Naive B cell (primary cell): Measurements from ENCODE around the gene TRIM72. TPM values are rescaled to one million over a fixed set of nuclear protein-coding genes. Genes with fewer than 3 reads are reported as not detected.
"Not testable (repeated sequence)": the region's sequence is repeated elsewhere in the genome, so short reads cannot be mapped to it uniquely, and the experiment has no call there.

Experiments
- ATAC-seq, 2 donors: fragments of 150-1000 bp; cut with Tn5 transposase; 2 replicates each; pipeline ENCODE4 v1.10.0; 2021; ENCODE audit warnings: low read depth in 2 of 2, mild to moderate bottlenecking in 2 of 2, moderate library complexity in 2 of 2
- DNase-seq: peaks from one replicate; pipeline ENCODE4 v3.0.0; 2022
- H3K27ac Mint-ChIP-seq, 6 donors: one replicate each; pipeline ENCODE4 v1.8.0; 2020 to 2022; ENCODE audit warnings: mild to moderate bottlenecking in 6 of 6, mixed read lengths in 6 of 6, moderate library complexity in 5 of 6, inconsistent platforms in 2 of 6
- H3K27me3 Mint-ChIP-seq, 3 donors: one replicate each; pipeline ENCODE4 v1.8.0; 2021 to 2022; ENCODE audit warnings: mixed read lengths in 3 of 3, mild to moderate bottlenecking in 1 of 3
- H3K36me3 Mint-ChIP-seq, 2 donors: one replicate each; pipeline ENCODE4 v1.8.0; 2020 to 2022; ENCODE audit warnings: mixed read lengths in 2 of 2, inconsistent platforms in 1 of 2, mild to moderate bottlenecking in 1 of 2
- H3K4me1 Mint-ChIP-seq, 3 donors: one replicate each; pipeline ENCODE4 v1.8.0; 2020 to 2022; ENCODE audit warnings: mixed read lengths in 3 of 3, inconsistent platforms in 1 of 3, mild to moderate bottlenecking in 1 of 3, moderate library complexity in 1 of 3
- H3K4me3 Mint-ChIP-seq, 8 donors: one replicate each; pipeline ENCODE4 v1.8.0; 2020 to 2022; ENCODE audit warnings: mild to moderate bottlenecking in 8 of 8, mixed read lengths in 8 of 8, moderate library complexity in 8 of 8, inconsistent platforms in 2 of 8
- H3K9me3 Mint-ChIP-seq, 7 donors: one replicate each; pipeline ENCODE4 v1.8.0; 2020 to 2022; ENCODE audit warnings: mixed read lengths in 7 of 7, mild to moderate bottlenecking in 5 of 7, inconsistent platforms in 2 of 7, moderate library complexity in 1 of 7
- polyA plus RNA-seq, 6 donors: library from polyadenylated mRNA; unstranded; fragments of 300-500 nt; fragmentation: Illumina TruSeq; gene quantifications; one replicate each; pipeline ENCODE4 v1.2.3, GENCODE V29; 2021; ENCODE audit warnings: low read depth in 6 of 6

TRIM72 gene
- polyA plus RNA-seq, 6 donors from 2014 or later = not detected

GRCh38 chr16:31194898-31195297, 19.0 kb upstream of the TRIM72 start:
- Mint-ChIP-seq H3K4me1 (peaks cover 38 to 58% (median 39%) of the 10 kb centered on the region in 3 donors), H3K4me3 (peak overlapping the region in 1 of 8 donors; percentile 55), H3K27ac (peak overlapping the region in 1 of 6 donors; percentile 54), H3K27me3 (no peaks in the 10 kb centered on the region), H3K9me3 (no peaks in the 10 kb centered on the region), H3K36me3 (peaks cover 22 to 27% of the 10 kb centered on the region in 2 donors)
- ATAC-seq = no peak
- no peak for DNase-seq

GRCh38 chr16:31195861-31196260, 18.1 kb upstream of the TRIM72 start:
- not testable (repeated sequence) for H3K4me3 Mint-ChIP-seq, DNase-seq, ATAC-seq, H3K9me3 Mint-ChIP-seq, H3K27me3 Mint-ChIP-seq
- Mint-ChIP-seq H3K27ac (peak overlapping the region in 1 of 6 donors; percentile 24), H3K4me1 (peaks cover 35 to 65% (median 37%) of the 10 kb centered on the region in 3 donors), H3K36me3 (peaks cover 15 to 18% of the 10 kb centered on the region in 2 donors)

GRCh38 chr16:31196324-31197088, 17.4 kb upstream of the TRIM72 start:
- H3K36me3 Mint-ChIP-seq = peaks cover 11 to 13% of the 10 kb centered on the region in 2 donors
- no peak for ATAC-seq
- peaks cover 37 to 68% (median 40%) of the 10 kb centered on the region in 3 donors for H3K4me1 Mint-ChIP-seq
- no peaks in the 10 kb centered on the region for H3K9me3 Mint-ChIP-seq
- H3K4me3 Mint-ChIP-seq = no peak overlapping the region
- no peaks in the 10 kb centered on the region for H3K27me3 Mint-ChIP-seq
- H3K27ac Mint-ChIP-seq = no peak overlapping the region
- no peak for DNase-seq

- H3K4me3 Mint-ChIP-seq = peak overlapping the region in 1 of 8 donors; percentile 91
- H3K4me1 Mint-ChIP-seq = peaks cover 39 to 67% (median 43%) of the 10 kb centered on the region in 3 donors
- no peaks in the 10 kb centered on the region for H3K9me3 Mint-ChIP-seq
- H3K27me3 Mint-ChIP-seq = no peaks in the 10 kb centered on the region
- H3K36me3 Mint-ChIP-seq = peaks cover 4 to 6% of the 10 kb centered on the region in 2 donors
- DNase-seq (no peak), ATAC-seq (no peak)
- peak overlapping the region in 2 of 6 donors; percentile 28 to 43 for H3K27ac Mint-ChIP-seq
These were observed 15.6 kb upstream of the TRIM72 start for GRCh38 chr16:31198207-31198882.

- Mint-ChIP-seq H3K27me3 (no peaks in the 10 kb centered on the region), H3K4me1 (peaks cover 40 to 73% (median 48%) of the 10 kb centered on the region in 3 donors), H3K36me3 (no peaks in the 10 kb centered on the region), H3K27ac (peak overlapping the region in 2 of 6 donors; percentile 7 to 86), H3K4me3 (peak overlapping the region in 6 of 8 donors; percentile 2 to 95 (median 60)), H3K9me3 (no peaks in the 10 kb centered on the region)
- no peak for ATAC-seq
- DNase-seq = no peak
These were observed 14.4 kb upstream of the TRIM72 start for GRCh38 chr16:31199430-31200041.

GRCh38 chr16:31200111-31200510, 13.8 kb upstream of the TRIM72 start:
- H3K9me3 Mint-ChIP-seq, DNase-seq, ATAC-seq, H3K36me3 Mint-ChIP-seq, H3K27me3 Mint-ChIP-seq: not testable (repeated sequence)
- H3K4me1 Mint-ChIP-seq = peaks cover 45 to 74% (median 54%) of the 10 kb centered on the region in 3 donors
- peak overlapping the region in 1 of 6 donors; percentile 26 for H3K27ac Mint-ChIP-seq
- peak overlapping the region in 6 of 8 donors; percentile 2 to 95 (median 60) for H3K4me3 Mint-ChIP-seq

GRCh38 chr16:31200821-31201568, 12.9 kb upstream of the TRIM72 start:
- Mint-ChIP-seq H3K27ac (peak overlapping the region in 5 of 6 donors; percentile 51 to 90 (median 86)), H3K36me3 (no peaks in the 10 kb centered on the region), H3K27me3 (no peaks in the 10 kb centered on the region), H3K9me3 (no peaks in the 10 kb centered on the region), H3K4me1 (peaks cover 52 to 76% (median 60%) of the 10 kb centered on the region in 3 donors), H3K4me3 (peak overlapping the region; percentile 90 to 97 (median 92))
- peak; percentile 21 to 29 for ATAC-seq
- peak; percentile 39 for DNase-seq

GRCh38 chr16:31201582-31202413, 12.1 kb upstream of the TRIM72 start:
- peaks cover 55 to 76% (median 60%) of the 10 kb centered on the region in 3 donors for H3K4me1 Mint-ChIP-seq
- no peaks in the 10 kb centered on the region for H3K27me3 Mint-ChIP-seq
- H3K36me3 Mint-ChIP-seq = no peaks in the 10 kb centered on the region
- peak overlapping the region; percentile 90 to 97 (median 92) for H3K4me3 Mint-ChIP-seq
- H3K27ac Mint-ChIP-seq = peak overlapping the region in 5 of 6 donors; percentile 80 to 93 (median 90)
- ATAC-seq (peak; percentile 87 to 88), DNase-seq (peak; percentile 78)
- no peaks in the 10 kb centered on the region for H3K9me3 Mint-ChIP-seq

GRCh38 chr16:31202414-31203375, 11.2 kb upstream of the TRIM72 start, which contains the start of gene PYCARD:
PYCARD (minus strand) TSS chr16:31202760; CDS start chr16:31202690, 70 bp downstream.
- Mint-ChIP-seq H3K9me3 (no peaks in the 10 kb centered on the region), H3K4me1 (peaks cover 55 to 70% (median 60%) of the 10 kb centered on the region in 3 donors), H3K36me3 (no peaks in the 10 kb centered on the region), H3K27me3 (no peaks in the 10 kb centered on the region), H3K27ac (peak within 1 kb of the TSS; percentile 80 to 95 (median 92)), H3K4me3 (peak within 1 kb of the TSS; percentile 90 to 97 (median 92))
- DNase-seq = no peak
- ATAC-seq = peak; percentile 41 to 47

GRCh38 chr16:31204871-31205666, 8.8 kb upstream of the TRIM72 start:
- H3K27me3 Mint-ChIP-seq = no peaks in the 10 kb centered on the region

More at GRCh38 chr16:31204871-31205666, 8.8 kb upstream of the TRIM72 start:
- H3K4me1 Mint-ChIP-seq = peaks cover 43 to 50% (median 44%) of the 10 kb centered on the region in 3 donors
- peak overlapping the region in 7 of 8 donors; percentile 12 to 91 (median 33) for H3K4me3 Mint-ChIP-seq
- H3K27ac Mint-ChIP-seq = peak overlapping the region in 2 of 6 donors; percentile 13 to 78
- no peaks in the 10 kb centered on the region for H3K36me3 Mint-ChIP-seq
- ATAC-seq = no peak
- DNase-seq = no peak
- no peaks in the 10 kb centered on the region for H3K9me3 Mint-ChIP-seq
